ENCODE measurements around the gene TYMS.
"Not testable (repeated sequence)": the region's sequence is repeated elsewhere in the genome, so short reads cannot be mapped to it uniquely, and the experiment has no call there.

Gene TYMS

DNA sequence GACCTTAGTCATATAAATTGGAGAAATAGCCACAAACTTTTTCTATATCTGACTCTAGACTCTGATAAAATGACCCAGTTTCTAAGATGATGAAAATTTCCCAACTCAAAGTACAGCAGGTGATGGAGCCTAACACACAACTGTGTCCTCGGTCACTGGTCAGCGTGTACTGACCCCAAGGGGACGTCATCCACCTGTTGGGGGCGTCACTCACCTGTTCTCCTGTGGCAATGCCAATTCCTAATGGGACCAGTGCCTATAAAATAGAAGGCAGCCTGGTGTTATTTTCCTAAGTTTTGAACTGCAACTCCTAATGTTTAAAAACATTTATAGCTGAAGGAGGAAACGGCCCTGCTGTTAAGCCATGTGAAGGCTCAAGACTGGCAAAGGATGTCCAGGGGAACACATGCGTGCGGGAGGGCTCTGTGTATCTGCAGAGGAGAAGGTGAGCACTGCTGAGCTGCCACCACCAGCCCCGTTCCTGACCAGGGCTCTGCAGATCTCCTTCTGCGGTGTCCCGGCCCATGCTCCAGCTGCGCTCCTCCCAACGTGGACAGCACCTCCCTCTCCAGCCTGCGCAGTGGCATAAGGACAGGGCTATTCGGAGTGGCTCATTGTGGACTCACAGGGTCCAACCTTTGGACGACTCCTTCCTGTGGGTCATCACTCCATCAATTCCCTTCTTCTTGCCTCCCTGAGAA is 21.2 kb downstream of the TYMS start:
- no peak for DNase-seq (ENCODE audit: low spot score)

DNA sequence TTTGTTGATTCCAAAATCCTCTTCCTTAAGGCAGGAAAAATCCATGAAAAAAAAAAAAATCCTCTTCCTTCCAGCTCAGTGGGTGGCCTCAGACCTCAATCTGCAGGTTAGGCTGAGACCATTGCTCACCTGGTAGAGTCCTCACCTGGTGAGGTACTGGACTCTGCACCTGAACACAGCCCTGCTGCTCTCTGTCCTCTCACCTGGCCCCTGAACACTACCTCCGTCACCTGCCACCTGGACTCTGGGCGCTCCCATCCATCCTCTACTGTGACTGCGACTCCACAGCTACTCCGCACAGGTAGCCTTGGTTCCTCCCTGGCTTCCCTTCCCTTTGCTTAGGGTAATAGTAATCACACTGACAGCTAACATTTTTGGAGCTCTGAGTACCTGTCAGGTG is 22.1 kb downstream of the TYMS start:
- no peak for DNase-seq (ENCODE audit: low spot score)

DNA sequence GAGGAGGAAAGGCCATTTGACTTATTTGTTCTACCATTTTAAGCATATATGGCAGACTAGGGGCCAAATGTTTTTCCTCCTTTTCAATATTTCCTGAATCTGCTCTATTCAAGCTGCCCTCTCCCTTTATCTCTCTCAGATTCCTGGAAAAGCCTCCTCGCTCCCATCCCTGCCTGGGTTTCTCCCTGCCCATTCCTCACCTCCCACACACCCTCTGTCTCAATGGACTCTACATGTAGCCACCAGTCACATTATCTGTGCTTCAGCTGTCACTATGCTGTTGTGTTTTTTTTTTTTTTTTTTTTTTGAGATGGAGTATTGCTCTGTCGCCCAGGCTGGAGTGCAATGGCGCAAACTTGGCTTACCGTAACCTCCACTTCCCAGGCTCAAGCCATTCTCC is 22.9 kb downstream of the TYMS start:
- no peak for DNase-seq (ENCODE audit: low spot score)

DNA sequence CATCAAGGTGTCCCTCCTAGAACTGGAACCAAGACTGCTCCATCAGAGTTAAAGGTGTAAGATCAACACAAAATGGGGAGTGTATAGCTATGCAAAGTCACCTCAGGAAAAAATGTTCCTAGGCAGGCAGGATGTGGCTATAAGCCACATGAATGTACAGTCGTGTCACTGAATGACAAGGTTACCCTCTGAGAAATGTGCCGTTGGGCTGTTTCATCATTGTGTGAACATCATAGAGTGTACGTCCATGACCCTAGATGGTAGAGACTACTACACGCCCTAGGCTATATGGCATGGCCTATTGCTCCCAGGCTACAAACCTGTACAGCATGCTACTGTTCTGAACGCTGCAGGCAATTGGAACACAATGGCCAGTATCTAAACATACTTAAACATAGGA is 24.5 kb downstream of the TYMS start:
- DNase-seq (ENCODE audit: low spot score): no peak

DNA sequence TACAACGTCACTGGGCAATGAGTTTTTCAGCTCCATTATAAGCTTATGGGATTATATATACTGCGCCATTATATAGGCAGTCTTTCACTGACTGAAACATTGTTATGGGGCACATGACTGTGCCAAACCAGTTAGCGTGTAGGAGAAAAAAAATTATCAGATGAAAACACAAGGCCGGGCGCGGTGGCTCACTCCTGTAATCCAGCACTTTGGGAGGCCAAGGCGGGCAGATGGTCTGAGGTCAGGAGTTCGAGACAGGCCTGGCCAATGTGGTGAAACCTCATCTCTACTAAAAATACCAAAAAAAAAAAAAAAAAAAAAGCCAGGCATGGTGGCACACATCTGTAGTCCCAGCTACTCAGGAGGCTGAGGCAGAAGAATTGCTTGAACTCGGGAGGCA is 25.0 kb downstream of the TYMS start:
- DNase-seq (ENCODE audit: low spot score): not testable (repeated sequence)

DNA sequence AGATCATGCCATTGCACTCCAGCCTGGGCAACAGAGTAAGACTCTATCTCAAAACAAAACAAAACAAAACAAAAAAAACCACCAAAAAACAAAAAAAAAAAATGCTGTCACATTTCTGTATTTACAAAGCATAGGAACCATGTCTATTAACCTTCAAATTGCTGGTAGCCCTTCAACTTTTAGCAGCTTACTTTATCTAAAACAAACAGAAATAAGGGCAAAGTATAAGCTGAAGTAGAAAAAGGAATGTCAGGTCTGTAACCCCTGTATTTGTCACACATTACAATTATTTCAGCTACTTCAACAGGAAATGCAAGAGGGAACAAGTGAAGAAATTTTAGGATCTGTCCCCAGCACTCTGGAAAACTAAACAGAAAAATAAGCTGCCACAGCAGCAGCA is 25.4 kb downstream of the TYMS start:
- no peak for DNase-seq (ENCODE audit: low spot score)

DNA sequence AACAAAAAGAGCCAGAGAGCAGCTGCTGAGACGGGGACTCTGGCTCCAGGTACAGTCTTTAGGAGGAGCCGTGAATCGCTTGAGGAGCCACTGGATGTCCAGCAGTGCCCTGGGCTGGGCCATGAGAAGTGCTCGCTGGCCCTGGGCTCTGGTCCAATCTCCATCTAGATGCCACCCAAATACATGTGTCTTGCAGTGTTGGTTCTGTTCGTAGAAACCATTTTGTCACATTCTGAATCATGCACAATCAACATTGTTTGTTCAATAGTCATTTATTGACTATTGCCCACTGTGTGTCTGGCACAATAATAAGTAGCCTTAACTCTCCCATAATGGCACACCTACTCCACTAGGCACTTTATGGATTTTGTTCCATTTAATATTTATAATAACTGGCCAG is 26.1 kb downstream of the TYMS start:
- no peak for DNase-seq (ENCODE audit: low spot score)

DNA sequence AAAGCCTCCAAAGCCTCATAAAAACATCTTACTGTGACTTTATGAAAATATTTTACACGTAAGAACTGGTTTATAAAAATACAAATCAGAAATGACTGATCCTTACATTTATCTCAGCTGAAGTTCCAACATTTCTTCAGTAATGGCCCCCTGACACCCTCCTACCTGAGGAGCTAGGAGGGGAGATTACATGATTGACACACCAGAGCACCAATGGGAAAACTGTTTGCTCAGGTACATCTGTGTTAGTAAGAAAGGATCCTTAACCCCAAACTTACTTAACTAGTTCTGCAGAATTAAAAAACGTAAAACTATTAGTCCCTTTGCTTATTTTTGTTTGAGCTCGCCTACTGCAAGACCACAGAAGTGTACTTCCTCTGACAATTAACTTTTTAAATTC is 28.0 kb downstream of the TYMS start:
- no peak for DNase-seq (ENCODE audit: low spot score)

DNA sequence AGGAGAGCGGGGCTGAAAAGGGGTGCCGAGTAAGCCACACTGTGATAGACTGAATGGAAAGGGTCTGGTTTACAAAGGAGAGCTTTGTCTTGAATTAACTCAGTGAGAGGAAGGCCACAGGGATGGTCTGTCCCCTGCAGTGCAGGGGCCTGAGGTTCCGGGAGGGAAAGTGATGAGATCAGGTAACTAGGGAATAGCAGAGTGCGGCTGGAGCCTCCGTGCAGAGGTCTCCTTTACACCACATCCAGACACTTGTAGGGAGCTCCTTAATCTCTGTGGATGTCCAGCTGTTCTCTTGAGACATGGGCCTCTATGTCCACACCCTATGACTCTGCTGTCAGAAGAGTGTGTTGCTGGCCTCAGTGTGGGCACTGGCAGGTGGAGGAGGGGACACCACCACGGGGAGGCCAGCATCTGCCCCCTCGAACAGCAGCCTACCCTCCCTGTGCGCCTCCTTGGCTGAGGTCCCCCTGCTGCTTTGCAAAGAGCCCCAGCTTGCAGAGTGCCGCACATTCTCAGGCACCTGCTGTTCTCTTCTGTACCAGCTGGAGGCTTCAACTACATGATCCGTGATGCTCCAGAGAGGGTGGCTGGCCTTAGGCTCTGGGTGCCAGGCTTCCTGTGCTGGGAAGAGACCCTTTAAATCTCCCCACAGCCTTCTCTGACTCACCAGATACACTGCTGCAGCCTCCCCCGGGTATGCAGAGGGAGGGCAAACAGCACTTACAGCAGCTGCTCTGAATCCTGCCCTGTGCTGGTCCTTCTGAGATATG is 29.1 kb downstream of the TYMS start:
- DNase-seq (ENCODE audit: low spot score): no peak

DNA sequence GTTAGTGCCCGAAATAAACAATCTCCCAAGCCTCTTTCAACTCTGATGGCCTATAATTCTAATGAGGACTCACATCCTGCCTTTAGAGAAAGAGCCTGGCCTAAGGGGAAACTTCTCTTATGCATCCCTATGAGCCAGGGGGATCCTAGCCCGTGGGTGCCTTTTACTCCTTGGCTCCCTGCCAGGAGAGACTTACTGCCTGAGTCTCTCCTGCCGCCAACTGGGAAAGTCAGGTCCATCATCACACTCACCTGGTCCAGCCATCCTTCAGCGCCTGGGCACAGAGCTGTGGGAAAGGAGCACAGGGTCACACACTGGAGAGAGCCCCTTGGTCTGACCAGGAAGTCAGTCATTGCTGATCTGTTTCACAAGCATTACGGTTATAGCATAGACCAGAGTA is 30.9 kb downstream of the TYMS start:
- DNase-seq (ENCODE audit: low spot score): no peak

DNA sequence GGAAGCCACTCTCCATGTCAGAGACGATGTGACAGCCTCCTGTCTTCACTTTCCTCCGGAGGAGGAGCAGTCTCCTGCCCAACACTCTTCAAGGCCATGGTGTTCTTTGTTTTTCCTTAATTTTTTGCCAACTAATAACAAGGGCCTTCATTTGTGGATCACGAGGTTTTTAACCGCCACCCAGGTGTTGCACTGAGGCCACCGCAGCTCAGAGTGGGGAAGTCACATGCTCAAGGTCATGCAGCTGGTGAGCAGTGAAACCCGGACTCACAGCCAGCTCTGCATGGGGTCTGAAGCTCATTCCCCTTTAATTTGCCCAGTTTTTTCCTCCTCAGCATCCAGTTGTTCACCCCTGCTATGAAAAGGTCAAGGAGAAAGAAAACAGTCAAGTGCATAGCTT is 35.4 kb downstream of the TYMS start:
- no peak for DNase-seq (ENCODE audit: low spot score)

DNA sequence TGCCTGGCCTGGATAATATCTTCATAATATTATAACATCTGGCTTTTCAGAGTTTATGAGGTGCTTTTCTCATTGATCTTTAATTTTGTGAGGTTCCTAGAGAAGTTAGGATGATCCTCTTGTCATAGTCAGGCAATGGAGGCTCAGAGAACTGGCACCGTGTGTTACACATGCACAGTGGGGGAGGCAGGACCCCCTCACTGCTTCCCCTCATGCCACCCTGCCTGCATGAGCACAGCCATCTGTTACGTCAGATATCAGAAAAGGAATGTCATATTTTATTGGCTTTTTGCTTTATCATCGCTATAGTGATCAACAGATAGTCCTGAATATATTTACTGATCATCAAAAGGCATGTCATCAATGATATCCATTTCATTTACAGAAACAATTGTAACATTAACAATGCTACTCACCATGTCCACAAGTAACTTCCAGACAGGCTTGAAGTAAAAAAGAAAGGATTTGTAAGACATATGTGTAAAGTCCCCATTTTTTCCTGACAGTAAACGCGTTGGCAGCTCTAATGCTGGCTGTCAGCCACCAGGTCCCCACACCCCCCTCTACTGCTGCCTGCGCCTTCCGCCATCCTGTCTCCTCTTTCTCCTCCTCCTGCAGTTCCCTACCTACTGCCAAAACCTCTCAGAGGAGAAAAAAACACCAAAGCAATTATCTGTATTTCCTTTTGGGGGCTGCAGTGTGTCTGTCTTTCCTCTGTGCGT is 36.2 kb downstream of the TYMS start:
- no peak for DNase-seq (ENCODE audit: low spot score)

DNA sequence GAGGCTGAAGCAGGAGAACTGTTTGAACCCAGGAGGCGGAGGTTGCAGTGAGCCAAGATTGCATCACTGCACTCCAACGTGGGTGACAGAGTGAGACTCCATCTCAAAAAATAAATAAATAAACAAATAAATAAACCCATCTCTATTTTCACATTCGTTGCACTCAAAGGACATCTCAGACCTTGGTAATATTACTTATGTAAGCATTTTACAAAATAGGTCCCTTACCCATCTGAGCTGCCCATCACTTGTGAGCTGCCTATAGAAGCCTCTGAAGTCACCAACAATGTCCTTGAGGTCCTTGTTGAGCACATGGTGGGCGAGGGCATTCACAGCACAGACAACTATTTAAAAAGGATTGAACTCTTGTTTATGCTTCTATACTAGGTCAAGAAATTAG is 39.6 kb downstream of the TYMS start:
- DNase-seq (ENCODE audit: low spot score): no peak

DNA sequence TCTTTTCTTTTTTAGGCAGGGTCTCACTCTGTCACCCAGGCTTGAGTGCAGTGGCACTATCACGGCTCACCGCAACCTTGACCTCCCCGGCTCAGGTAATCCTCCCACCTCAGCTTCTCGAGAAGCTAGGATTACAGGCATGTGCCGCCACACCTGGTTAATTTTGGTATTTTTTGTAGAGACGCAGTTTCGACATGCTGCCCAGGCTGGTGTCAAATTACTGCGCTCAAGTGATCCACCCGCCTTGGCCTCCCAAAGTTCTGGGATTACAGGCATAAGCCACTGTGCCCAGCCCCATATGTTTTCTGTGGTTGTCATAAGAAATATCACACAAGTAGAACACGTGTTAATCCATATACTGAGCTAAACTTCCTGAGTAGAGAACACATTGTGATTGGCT is 40.3 kb downstream of the TYMS start:
- no peak for DNase-seq (ENCODE audit: low spot score)

DNA sequence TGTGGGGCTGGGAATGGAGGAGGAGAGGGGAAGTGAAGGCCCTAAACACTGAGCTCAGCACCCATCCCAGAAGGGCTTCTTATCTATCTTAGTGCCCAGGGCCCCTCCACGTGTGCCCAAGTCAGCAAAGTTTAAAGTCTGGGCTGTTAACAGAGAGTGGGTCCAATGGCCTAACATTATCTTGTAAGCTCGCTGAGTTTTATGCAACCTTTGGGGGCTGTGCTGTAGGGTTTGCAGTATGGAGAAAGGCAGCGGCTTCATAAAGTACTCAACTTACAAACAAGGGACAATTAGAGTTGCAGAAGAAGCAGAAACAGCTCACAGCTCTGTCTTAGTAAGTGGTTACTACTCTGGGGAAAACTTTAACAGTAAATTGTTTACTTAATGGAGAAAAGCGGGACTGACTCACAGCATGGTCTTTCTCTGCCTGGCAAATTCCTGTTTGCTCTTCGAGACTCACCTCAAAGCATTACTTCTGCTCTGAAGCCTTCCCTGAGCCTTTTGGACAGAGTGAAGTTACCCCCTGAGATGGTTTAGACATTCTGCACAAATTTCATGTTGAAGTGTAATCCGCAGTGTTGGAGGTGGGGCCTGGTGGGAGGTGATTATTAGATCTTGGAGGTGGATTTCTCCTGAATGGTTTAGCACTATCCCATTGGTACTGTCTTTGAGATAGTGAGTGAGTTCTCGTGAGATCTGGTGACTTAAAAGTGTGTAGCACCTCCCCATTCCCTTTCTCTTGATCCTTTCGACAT is 45.9 kb downstream of the TYMS start:
- peak; percentile 27 for DNase-seq (ENCODE audit: low spot score)

DNA sequence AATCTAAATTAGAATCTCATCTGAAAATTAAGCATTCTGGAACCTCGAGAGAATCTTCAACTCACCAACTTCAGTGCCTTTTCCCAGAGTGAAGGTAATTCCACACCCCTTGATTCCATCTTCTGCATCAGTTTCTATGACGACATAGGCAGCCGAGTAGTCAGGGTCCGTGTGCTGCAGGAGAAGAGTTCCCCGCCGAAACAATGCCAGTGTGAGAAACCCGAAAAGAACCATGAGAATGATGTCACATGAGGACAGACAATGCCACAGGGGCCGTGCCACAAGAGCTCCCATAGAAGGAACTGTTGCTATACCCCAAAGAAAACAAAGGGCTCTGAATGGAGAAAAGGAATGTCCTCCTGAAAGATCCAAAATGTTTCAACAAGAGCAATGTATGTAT is 49.0 kb downstream of the TYMS start:
- DNase-seq (ENCODE audit: low spot score): no peak

DNA sequence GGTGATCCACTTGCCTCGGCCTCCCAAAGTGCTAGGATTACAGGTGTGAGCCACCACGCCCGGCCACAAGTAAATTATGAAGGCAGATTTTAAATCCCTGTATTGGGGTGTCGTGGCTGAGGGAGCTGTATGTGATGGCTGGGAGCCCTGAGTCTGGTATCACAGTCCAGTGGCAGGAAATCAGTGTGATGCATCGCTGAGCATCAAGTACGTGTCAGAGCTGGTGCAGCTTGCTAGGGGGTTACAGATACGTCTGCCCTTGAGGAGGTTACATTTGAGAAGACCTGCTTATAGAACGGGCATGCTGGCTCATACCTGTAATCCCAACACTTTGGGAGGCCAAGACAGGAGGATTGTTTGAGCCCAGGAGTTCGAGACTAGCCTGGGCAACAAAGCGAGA is 50.6 kb downstream of the TYMS start:
- no peak for DNase-seq (ENCODE audit: low spot score)

DNA sequence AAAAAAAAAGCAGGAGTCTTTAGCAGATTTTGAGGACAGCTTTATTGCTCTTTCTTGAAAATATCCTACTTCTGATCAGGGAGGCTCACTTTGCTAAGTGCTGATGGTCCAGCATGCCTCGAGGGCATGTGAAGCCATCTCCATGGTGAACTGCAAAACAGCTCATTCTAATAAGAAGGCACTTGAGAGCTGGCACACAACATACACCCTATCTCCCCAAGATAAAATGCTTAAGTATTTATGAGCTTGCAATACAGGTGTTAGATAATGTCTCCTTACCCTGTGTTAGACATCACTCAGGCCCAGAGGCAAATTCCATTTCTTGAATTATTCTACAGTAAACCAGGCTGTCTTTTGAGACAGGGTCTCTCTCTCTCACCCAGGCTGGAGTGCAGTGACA is 52.3 kb downstream of the TYMS start:
- no peak for DNase-seq (ENCODE audit: low spot score)

DNA sequence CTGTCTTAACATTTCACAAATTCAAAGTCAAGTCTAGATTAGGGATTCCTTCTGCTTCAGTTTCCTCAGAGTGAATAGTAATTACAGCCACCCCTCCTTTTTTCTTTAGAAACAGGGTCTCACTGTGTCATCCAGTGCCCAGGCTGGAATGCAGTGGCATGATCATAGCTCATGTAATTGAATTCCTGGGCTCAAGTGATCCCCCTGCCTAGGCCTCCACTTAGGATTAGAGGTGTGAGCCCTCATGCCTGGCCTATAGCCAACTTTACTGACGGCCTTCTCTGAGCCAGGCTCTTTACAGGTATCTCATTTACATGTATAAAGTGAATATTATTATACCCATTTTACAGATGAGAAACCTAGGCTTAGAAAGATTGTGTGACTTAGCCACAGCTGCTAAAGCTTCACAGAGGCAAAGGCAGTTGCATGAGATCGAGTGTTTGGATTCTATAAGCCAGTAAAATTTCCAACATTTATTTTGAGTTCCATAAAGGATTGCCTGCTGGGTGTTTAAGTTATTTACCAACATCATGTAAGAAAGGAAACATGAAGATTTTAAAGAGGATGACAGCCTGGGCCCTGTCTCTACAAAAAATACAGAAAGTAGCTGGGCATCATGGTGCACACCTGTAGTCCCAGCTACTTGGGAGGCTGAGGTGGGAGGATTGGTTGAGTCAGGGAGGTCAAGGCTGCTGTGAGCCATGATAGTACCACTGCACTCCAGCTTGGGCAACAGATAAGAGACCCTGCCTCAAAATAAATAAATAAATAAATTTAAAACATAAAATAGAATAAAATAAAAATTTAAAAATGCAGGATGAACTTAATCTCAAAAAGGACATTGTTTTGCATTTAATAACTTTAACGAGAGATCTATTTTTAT is 53.2 kb downstream of the TYMS start:
- DNase-seq (ENCODE audit: low spot score): no peak

DNA sequence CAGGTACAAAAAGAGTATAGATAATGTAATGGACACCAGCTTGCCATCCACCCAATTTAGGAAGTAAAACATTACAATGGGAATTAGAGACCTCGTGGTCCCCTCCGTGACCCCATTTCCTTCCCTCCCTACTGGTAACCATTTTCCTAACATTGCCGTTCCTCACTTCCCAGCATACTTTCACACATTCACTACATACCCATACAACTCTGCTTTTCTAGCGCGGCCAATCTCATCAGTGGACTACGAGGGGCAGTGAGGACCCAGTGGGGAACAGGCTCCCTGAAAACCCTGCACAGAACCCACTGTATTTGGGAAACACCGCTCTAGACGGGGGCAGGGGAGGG is 53.8 kb downstream of the TYMS start:
- DNase-seq (ENCODE audit: low spot score): no peak

DNA sequence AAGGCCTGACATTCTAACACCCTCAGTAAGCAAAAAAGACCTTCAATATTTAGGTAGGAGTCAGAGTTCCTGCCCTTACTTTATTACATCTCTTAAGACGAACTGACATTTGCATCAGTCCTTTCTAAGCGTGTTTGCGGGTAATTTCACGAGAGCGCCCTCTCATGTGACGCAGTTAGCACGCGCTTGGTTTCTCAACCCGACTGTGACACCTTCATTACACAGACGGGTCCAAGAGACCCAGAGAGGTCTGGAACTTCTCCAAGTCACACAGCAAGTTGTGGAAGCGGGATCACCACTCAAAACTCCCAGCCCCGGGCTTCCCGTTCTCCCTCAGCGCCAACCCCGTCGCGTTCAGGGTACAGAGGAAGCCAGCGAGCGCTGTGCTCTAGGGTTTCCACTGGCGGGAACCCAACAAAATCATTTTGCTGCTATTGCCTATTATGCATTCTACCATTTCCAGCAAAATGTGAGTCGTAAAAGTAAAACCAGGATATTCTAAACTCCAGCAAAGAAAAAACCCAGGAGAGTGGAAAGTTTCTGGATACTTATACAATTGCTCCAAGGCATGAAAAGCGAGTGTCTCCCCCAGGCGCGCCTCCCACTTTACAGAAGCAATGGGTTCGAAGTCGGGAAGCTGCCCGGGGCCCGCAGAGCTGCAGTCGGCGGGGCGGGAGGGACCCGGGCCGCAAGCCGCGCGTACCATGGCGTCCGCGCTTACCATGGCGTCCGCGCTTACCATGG is 54.4 kb downstream of the TYMS start:
- peak; percentile 63 for DNase-seq (ENCODE audit: low spot score)

Measured in AG08395 (cell line).